Tibial nerve (tissue), 4 donors: ENCODE results near the gene FOXE1.

Experiments used
- EP300 ChIP-seq, 2 donors: sonication (generic); formaldehyde crosslinking; IDR thresholded peaks; one replicate each; pipeline ENCODE4 v1.6.1; 2017; ENCODE audit warnings: antibody characterized with exemption in 2 of 2, mild to moderate bottlenecking in 1 of 2
- TF ChIP-seq, protein P1 (sequence below), 5 experiments: fragments of 200-600 bp in 3 of 5; fragments of 450-650 bp in 2 of 5; sonication (generic) in 3 of 5; IDR thresholded peaks; one replicate each; pipeline ENCODE4 v1.5.1; 2016 to 2019; ENCODE audit warnings: antibody characterized with exemption in 5 of 5, mild to moderate bottlenecking in 3 of 5, moderate library complexity in 2 of 5

DNA sequence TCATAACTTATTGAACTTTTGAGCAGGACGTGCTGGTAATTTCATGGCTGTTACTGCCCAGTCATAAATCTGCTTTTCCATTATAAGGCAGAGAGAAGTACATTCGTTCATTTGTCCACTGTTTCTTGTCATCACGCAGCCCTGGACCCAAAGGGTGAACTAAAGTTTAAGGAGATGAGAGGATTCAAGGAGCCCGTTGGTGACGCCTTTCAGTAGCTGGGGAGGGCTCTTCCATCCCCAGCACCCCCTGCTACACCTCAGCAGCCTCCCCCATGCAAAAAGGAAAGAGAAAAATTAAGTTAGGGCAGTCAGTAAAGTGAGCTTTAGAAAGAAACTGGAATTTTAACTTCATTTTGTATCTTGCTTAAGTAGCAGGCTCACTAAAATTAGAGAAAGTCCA, 2.9 kb downstream of the FOXE1 start:
- TF ChIP-seq, protein P1, sequence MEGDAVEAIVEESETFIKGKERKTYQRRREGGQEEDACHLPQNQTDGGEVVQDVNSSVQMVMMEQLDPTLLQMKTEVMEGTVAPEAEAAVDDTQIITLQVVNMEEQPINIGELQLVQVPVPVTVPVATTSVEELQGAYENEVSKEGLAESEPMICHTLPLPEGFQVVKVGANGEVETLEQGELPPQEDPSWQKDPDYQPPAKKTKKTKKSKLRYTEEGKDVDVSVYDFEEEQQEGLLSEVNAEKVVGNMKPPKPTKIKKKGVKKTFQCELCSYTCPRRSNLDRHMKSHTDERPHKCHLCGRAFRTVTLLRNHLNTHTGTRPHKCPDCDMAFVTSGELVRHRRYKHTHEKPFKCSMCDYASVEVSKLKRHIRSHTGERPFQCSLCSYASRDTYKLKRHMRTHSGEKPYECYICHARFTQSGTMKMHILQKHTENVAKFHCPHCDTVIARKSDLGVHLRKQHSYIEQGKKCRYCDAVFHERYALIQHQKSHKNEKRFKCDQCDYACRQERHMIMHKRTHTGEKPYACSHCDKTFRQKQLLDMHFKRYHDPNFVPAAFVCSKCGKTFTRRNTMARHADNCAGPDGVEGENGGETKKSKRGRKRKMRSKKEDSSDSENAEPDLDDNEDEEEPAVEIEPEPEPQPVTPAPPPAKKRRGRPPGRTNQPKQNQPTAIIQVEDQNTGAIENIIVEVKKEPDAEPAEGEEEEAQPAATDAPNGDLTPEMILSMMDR (IDR thresholded peaks at IDR 0.05), result no peak
- TF ChIP-seq EP300 (IDR thresholded peaks at IDR 0.05), result no peak
